ENCODE data around the gene EPAS1.

The EPAS1 gene

GRCh38 chr2:46349115-46349547, 51.9 kb downstream of the EPAS1 start:
- TF ChIP-seq, protein P1, sequence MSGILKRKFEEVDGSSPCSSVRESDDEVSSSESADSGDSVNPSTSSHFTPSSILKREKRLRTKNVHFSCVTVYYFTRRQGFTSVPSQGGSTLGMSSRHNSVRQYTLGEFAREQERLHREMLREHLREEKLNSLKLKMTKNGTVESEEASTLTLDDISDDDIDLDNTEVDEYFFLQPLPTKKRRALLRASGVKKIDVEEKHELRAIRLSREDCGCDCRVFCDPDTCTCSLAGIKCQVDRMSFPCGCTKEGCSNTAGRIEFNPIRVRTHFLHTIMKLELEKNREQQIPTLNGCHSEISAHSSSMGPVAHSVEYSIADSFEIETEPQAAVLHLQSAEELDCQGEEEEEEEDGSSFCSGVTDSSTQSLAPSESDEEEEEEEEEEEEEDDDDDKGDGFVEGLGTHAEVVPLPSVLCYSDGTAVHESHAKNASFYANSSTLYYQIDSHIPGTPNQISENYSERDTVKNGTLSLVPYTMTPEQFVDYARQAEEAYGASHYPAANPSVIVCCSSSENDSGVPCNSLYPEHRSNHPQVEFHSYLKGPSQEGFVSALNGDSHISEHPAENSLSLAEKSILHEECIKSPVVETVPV (CRISPR knock-in tag; IDR thresholded peaks at IDR 0.05), result no peak
- no peak for TF ChIP-seq ZNF565 (CRISPR knock-in tag; conservative IDR thresholded peaks at IDR 0.05; ENCODE audit: low read depth)
- TF ChIP-seq POU6F1 (CRISPR knock-in tag; IDR thresholded peaks at IDR 0.05; ENCODE audit: borderline replicate concordance, low read depth), result no peak
- no peak for TF ChIP-seq PPARA (CRISPR knock-in tag; IDR thresholded peaks at IDR 0.05; ENCODE audit: borderline replicate concordance)
- no peak for TF ChIP-seq ESRRG (CRISPR knock-in tag; IDR thresholded peaks at IDR 0.05)
- TF ChIP-seq GLIS3 (CRISPR knock-in tag; IDR thresholded peaks at IDR 0.05), result no peak
- TF ChIP-seq CSDC2 (CRISPR knock-in tag; IDR thresholded peaks at IDR 0.05), result no peak
- TF ChIP-seq TCF4 (CRISPR knock-in tag; IDR thresholded peaks at IDR 0.05; ENCODE audit: borderline replicate concordance), result no peak
- TF ChIP-seq TOX (CRISPR knock-in tag; IDR thresholded peaks at IDR 0.05; ENCODE audit: borderline replicate concordance), result no peak
- no peak for TF ChIP-seq BACH2 (CRISPR knock-in tag; IDR thresholded peaks at IDR 0.05; ENCODE audit: borderline replicate concordance)
- TF ChIP-seq, protein P2, sequence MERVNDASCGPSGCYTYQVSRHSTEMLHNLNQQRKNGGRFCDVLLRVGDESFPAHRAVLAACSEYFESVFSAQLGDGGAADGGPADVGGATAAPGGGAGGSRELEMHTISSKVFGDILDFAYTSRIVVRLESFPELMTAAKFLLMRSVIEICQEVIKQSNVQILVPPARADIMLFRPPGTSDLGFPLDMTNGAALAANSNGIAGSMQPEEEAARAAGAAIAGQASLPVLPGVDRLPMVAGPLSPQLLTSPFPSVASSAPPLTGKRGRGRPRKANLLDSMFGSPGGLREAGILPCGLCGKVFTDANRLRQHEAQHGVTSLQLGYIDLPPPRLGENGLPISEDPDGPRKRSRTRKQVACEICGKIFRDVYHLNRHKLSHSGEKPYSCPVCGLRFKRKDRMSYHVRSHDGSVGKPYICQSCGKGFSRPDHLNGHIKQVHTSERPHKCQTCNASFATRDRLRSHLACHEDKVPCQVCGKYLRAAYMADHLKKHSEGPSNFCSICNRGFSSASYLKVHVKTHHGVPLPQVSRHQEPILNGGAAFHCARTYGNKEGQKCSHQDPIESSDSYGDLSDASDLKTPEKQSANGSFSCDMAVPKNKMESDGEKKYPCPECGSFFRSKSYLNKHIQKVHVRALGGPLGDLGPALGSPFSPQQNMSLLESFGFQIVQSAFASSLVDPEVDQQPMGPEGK (CRISPR knock-in tag; IDR thresholded peaks at IDR 0.05; ENCODE audit: borderline replicate concordance), result no peak
- no peak for TF ChIP-seq SNAI2 (CRISPR knock-in tag; IDR thresholded peaks at IDR 0.05)
- TF ChIP-seq ZNF8 (CRISPR knock-in tag; IDR thresholded peaks at IDR 0.05), result no peak
- TF ChIP-seq TSHZ2 (CRISPR knock-in tag; IDR thresholded peaks at IDR 0.05), result no peak
- ATAC-seq, result no peak

GRCh38 chr2:46350029-46350689, 53.0 kb downstream of the EPAS1 start:
- no peak for ATAC-seq
- TF ChIP-seq ZFP3 (CRISPR knock-in tag; IDR thresholded peaks at IDR 0.05) (no peak), TSHZ2 (CRISPR knock-in tag; IDR thresholded peaks at IDR 0.05) (peak; percentile 40; the same call in 1 of the 2 replicates)

GRCh38 chr2:46351098-46351749, 54.0 kb downstream of the EPAS1 start:
- ATAC-seq, result no peak
- TF ChIP-seq GLIS3 (CRISPR knock-in tag; IDR thresholded peaks at IDR 0.05) (no peak), ESRRG (CRISPR knock-in tag; IDR thresholded peaks at IDR 0.05) (no peak), ZNF70 (CRISPR knock-in tag; IDR thresholded peaks at IDR 0.05) (no peak), SNAI2 (CRISPR knock-in tag; IDR thresholded peaks at IDR 0.05) (no peak), ZFP3 (CRISPR knock-in tag; IDR thresholded peaks at IDR 0.05) (no peak), ZNF8 (CRISPR knock-in tag; IDR thresholded peaks at IDR 0.05) (no peak), POU6F1 (CRISPR knock-in tag; IDR thresholded peaks at IDR 0.05; ENCODE audit: borderline replicate concordance, low read depth) (no peak), OSR1 (CRISPR knock-in tag; IDR thresholded peaks at IDR 0.05) (no peak), ARNTL (CRISPR knock-in tag; IDR thresholded peaks at IDR 0.05; ENCODE audit: borderline replicate concordance, low read depth) (no peak), BACH2 (CRISPR knock-in tag; IDR thresholded peaks at IDR 0.05; ENCODE audit: borderline replicate concordance) (no peak), PPARA (CRISPR knock-in tag; IDR thresholded peaks at IDR 0.05; ENCODE audit: borderline replicate concordance) (no peak), RARB (CRISPR knock-in tag; IDR thresholded peaks at IDR 0.05) (no peak), ZFP30 (CRISPR knock-in tag; IDR thresholded peaks at IDR 0.05) (no peak), ZC3H10 (CRISPR knock-in tag; IDR thresholded peaks at IDR 0.05) (no peak)
- TF ChIP-seq, protein P3, sequence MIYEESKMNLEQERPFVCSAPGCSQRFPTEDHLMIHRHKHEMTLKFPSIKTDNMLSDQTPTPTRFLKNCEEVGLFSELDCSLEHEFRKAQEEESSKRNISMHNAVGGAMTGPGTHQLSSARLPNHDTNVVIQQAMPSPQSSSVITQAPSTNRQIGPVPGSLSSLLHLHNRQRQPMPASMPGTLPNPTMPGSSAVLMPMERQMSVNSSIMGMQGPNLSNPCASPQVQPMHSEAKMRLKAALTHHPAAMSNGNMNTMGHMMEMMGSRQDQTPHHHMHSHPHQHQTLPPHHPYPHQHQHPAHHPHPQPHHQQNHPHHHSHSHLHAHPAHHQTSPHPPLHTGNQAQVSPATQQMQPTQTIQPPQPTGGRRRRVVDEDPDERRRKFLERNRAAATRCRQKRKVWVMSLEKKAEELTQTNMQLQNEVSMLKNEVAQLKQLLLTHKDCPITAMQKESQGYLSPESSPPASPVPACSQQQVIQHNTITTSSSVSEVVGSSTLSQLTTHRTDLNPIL (CRISPR knock-in tag; IDR thresholded peaks at IDR 0.05; ENCODE audit: low read depth), result no peak
